Stimulated activated CD8-positive, alpha-beta memory T cell treated with anti-CD3 and anti-CD28 coated beads, Interleukin-12 subunit alpha, Interleukin-12 subunit beta, amount 100 ng/mL, for 24 hours (primary cell): Measurements from ENCODE around the gene NT5C.
"Not testable (repeated sequence)": the region's sequence is repeated elsewhere in the genome, so short reads cannot be mapped to it uniquely, and the experiment has no call there.

Experiments
- DNase-seq: peaks from one replicate; pipeline ENCODE4 v3.0.0-alpha.2; 2020; ENCODE audit errors: extremely low read depth

The NT5C gene

DNA sequence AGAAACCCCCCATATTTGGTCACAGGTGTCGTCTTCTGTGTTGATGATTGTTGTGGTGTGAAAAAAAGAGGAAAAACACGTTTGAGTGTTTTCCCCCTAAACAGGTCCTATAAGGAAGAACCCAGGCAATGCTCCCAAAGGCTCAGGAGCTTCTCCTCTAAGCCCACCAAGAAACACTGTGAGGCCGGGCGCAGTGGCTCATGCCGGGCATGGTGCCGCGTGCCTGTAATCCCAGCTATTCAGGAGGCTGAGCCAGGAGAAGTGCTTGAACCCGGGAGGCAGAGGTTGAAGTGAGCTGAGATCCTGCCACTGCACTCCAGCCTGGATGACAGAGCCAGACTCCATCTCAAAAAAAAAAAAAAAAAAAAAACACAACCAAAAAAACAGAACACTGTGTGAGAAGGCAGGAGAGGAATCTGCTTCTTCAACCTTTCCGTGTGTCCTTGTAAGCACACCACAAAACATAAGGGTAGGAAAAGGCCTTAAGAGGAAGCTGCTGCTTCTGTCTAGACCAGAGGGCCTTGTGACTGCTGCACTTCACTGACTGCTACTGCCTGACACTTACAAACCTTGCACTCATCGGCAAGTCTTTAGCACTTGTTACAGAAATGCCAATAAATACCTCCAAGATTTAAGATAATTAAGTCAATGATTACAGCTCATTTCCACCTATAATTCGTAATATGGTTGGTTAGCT lies 13.4 kb upstream of the NT5C start:
- no peak for DNase-seq

DNA sequence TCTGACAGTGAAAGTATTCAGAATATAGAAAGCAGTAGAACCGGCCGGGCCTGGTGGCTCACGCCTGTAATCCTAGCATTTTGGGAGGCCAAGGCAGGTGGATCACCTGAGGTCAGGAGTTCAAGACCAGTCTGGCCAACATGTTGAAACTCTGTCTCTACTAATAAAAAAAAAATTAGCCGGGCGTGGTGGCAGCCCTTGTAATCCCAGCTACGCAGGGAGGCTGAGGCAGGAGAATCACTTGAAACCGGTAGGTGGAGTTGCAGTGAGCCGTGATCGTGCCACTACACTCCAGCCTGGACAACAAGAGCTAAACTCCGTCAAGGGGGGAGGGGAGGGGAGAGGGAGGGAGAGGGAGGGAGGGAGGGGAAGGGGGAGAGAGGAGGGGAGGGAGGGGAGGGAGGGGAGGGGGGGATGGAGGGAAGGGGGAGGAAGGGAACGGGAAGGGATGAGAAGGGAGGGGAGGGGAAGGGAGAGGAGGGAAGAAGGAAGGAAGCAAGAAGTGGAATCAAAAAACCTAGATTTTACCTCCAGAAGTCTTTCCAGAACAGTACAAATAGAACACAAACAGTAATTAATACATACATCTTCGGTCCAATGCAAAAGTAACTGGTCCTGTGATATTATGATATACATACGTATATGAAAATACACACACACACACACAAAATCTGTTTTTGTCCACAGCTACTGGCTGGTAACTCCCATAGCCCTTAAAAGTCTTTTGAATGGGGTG lies 10.9 kb upstream of the NT5C start:
- no peak for DNase-seq

DNA sequence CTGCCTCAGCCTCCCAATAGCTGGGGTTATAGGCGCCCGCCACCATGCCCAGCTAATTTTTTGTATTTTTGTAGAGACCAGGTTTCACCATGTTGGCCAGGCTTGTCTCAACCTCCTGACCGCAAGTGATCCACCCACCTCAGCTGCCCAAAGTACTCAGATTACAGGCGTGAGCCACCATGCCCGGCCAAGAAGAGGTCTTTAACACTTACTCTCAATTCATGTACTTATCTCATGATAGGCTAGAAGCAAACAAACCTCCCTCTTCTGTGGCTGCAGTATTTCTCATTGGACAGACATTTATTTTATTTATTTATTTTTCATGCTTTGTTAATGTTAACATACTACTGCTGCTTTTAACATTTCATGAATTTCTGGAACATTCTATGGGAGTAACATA lies 7.0 kb upstream of the NT5C start:
- no peak for DNase-seq

DNA sequence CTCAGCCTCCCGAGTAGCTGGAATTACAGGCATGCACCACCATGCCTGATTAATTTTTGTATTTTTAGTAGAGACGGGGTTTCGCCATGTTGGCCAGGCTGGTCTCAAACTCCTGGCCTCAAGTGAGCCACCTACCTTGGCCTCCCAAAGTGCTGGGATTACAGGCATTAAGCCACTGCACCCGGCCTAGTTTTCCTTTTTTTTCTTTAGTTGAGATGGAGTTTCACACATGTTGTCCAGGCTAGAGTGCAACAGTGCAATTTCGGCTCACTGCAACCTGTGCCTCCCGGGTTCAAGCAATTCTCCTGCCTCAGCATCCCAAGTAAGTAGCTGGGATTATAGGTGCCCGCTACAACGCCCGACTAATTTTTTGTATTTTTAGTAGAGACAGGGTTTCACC lies 6.2 kb upstream of the NT5C start:
- not testable (repeated sequence) for DNase-seq

DNA sequence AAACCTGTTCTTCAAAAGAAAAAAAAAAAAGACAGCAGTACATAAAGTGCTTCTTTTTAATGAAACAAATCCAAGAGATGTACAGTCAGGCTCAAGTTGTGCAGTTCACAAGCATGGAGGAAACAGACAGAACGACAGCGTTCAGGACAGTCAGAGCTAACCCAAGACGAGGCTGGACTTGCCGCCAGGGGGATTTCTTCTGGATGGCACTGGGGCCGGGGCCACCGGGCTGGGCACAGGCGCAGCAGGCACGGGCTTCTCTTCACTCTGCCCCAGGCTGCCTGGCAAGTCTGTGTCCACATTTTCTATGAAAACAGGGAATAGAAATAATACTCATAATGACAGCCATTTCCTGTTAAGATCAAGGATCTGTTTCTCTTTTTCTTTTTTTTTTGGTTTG lies 4.4 kb upstream of the NT5C start:
- no peak for DNase-seq

DNA sequence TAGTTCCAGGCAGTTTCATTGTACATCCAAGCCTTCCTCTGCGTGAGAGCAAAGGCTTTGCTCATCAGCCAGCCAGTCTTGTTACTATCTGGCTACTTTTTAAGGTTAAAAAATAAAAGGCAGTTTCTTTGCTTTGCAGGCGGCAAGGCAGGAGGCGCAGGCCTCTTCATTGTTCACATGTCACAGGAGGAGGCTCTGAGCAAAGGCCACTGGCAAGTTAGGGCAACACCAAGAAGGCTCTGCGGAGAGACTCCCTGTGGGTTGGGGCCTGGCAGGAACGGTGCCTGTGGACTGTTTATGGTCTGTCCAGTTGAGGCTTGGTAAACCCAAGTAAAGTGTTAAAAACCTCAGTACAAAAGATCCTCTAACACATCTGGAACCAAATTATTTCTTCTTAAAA lies 3.9 kb upstream of the NT5C start:
- no peak for DNase-seq

DNA sequence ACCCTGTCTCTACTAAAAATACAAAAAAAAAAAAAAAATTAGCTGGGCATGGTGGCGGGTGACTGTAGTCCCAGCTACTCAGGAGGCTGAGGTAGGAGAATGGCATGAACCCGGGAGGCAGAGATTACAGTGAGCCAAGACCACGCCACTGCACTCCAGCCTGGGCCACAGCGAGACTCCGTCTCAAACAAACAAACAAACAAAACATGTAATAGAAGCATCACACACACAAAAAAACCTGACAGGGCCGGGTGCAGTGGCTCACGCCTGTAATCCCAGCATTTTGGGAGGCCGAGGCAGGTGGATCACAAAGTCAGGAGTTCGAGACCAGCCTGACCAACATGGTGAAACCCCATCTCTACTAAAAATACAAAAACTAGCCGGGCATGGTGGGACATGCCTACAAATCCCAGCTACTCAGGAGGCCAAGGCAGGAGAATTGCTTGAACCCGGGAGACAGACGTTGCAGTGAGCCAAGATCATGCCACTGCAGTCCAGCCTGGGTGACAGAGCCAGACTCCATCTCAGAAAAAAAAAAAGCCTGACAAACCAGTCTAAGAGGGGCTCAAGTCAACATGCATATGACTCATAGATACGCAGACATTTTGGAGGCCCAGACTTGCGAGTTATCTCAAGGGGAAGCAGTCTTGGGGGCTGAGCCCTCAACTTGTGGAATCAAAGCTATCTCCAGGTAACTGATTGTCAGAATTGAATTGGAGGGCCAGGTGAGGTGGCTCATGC lies 2.2 kb upstream of the NT5C start:
- DNase-seq, result not testable (repeated sequence)

DNA sequence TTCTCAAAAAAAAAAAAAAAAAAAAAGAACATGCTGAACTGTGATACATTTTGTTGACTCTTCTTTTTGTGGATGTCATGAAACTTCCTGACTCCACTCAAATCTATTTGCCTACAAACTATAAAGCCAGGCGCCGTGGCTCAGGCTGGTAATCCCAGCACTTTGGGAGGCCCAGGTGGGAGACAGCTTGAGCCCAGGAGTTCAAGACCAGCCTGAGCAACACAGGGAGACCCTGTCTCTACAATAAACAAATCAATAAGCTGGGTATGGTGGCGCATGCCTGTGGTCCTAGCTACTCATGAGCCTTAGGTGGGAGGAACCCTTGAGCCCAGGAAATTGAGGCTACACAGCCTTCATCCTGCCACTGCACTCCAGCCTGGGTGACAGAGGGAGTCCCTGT lies 1.5 kb upstream of the NT5C start:
- no peak for DNase-seq

DNA sequence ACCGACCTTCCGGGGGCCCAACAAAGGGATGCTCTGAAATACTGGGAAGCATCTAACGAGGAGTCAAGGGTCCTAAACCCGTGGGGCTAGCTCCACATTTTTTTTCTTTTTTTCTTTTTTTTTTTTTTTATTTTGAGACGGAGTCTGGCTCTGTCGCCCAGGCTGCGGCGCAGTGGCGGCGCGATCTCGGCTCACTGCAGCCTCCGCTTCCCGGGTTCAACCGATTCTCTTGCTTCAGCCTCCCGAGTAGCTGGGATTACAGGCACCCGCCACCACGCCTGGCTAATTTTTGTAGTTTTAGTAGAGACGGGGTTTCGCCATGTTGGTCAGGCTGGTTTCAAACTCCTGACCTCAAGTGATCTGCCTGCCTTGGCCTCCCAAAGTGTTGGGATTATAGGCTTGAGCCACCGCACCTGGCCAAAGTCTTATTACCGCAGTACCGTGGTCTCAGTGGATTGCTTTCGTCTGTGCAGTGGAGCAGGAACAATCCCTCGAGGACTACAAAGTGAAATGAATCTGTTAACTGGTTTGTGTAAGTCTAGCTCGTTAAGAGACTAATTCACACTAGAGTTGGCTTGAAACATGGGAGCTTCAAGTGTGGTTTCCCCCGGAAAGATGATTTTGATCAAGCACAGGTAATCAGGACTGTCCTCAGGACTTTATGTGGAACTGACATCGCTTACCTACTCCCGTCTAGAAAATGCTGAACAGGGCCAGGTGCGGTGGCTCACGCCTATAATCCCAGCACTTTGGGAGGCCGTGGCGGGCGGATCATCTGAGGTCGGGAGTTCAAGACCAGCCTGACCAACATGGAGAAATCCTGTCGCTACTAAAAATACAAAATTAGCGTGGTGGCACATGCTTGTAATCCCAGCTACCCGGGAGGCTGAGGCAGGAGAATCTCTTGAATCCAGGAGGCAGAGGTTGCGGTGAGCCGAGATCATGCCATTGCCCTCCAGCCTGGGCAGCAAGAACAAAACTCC lies 767 bp upstream of the NT5C start:
- DNase-seq, result not testable (repeated sequence)

DNA sequence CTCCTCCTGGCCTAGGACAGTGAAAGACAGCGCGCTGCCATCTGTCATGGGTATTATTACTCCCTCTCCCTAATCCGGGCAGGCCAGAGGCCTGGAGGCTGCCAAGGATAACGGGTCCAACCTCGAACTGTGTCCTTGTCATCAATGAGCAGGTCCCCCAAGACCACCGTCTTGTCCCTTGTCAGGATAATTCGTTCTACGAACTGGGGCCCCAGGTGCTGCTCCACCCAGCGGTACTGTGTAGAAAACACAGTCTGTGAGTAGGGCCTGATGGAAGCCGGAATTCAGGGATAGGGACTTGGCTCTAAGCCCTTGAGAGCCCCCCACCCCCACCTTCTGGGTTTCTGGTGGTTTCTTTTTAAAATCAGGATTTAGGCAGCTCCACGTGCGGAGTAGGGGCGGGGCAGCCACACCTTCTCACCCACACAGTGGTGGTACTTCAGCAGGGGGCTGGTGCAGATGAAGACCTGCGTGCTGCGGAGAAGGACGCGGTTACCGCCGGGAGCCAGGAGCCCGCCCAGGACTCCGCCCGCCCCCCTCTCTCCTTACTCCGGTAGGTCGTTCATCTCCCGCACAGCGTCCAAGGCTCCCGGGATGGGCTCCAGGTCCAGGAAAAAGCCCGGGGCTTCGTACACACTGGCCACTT lies 787 bp downstream of the NT5C start:
- no peak for DNase-seq

DNA sequence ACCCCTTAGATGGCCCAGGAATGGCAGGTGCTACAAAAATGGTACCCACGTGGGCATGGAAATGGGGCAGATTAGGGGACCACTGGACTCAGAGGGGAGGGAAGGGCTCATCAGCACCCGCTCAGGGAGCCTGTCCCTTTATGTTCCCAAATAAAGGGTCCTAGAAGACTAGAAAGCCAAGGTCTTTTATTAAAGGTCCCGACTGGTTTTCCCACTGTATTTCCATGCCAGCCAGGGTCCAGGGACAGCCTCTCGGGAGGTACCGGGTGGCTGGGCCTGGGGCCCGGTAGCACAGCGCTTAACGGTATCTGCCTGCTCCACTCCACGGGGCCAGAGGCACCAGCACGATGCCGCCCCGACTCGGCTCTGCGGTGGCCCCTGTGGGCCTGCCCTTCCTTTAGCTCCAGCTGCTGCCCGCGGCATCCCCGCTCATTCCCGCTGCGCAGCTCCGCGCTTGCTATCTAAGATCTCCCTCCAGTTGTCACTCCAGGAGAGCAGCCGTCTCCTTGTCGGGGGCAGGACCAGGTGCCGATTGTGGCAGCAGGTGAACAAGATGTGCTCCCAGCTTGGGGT lies 1.4 kb downstream of the NT5C start:
- DNase-seq, result no peak

DNA sequence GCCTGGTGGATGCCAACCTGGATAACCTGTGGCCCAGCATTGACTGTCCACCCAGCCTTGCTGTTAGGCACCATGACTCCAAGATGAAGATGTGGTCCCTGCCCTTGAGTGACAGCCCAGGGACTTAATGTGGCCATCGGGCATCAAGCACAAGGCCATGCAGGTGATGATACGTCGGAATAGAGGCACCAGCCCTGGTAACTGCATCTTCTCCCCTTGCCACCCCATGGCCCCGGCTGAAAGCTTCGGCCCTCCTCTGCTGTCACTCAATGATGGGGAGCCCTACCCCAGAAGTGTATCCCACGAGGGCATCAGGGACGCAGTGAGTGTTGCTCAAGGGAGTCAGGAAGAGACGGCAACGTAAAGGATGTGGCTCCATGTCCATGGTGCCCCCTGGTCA lies 2.0 kb downstream of the NT5C start:
- no peak for DNase-seq

DNA sequence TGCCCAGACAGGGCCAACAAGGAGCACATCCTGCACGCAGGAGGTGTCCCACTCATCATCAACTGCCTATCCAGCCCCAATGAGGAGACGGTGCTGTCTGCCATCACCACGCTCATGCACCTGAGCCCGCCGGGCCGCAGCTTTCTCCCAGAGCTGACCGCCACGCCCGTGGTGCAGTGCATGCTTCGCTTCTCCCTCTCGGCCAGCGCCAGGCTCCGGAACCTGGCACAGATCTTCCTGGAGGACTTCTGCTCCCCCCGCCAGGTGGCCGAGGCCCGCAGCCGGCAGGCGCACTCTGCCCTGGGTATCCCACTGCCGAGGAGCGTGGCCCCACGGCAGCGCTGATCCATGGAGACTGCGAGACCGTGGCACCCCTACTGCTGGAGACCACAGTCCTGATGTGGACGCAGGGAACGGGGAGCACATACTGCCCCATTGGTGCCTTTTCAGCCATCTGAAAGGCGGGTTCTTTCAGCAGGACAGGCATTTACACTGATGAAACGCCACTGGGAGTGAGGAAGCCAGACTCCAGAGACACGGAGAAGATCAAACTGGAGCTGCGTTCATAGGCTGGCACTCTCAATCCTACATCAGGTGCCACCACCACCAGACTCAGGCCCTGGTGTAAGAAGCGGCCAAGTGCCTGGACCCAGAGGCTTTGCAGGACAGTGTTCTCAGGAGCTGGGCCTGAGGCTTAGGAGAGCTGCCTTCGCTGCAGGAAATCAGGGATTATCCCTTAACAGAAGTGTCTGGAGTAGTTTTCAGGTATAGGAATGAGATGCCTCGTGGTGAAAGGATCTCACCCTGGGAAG lies 2.6 kb downstream of the NT5C start:
- no peak for DNase-seq

DNA sequence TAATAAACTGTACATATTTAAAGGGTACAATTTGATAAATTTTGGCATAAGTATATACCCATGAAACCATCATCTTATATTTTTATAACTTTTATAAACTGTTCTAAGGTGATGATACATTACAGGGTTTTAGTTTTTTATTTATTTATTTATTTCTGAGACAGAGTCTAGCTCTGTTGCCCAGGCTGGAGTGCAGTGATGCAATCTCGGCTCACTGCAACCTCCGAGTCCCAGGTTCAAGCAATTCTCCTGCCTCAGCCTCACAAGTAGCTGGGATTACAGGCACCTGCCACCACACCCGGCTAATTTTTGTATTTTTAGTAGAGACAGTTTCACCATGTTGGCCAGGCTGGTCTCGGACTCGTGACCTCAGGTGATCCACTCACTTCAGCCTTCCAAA lies 3.6 kb downstream of the NT5C start:
- not testable (repeated sequence) for DNase-seq

DNA sequence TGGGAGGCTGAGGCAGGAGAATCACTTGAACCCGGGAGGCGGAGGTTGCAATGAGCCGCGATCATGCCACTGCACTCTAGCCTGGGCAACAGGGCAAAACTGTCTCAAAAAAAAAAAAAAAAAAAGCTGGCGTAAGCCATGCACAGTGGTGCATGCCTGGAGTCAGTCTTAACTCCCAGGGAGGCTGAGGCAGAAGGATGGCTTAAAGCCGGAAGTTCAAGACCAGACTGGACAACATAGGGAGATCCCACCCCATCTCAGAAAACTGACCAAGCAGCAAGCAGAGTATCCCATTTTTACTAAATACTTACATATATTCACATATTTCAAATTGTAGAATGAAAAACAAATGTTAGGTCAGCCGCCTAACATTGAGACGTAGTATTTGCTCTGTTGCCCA lies 4.6 kb downstream of the NT5C start:
- no peak for DNase-seq

DNA sequence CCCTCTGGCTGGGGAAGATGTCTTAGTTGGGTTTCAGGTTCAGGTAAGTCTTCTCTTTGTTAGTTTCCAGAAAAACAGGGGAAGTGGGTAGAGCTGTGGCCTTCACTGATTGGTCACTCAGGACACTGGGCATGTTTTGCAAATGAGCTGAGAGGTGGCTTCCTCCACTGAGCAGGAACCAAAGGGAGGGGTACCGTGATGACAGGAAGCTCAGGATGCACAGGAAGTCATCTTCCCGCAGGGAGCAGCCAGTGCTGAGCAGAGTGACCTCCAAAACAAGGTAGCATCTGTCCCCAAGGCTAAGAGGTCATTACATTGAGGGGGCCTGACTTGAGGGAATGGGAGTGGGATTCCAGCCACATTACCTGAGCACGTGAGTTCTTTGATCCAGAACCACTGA lies 5.6 kb downstream of the NT5C start:
- DNase-seq, result no peak

DNA sequence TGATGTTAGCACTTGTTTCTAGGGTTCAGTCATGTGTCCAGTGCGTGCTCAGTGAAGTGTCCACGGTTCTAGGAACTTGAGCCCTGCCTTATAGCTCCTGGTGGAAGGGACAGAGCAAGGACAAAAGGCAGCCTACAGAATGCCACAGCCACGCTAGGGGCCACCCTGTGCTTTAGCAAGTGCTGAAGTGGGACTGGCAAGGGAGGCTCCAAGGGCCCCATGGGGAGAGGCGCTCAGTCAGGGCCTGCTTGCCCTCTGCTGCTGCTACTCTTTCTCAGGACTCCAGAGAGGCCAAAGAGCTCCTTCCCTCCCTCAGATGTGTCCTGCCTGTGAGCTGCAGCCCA lies 6.8 kb downstream of the NT5C start:
- DNase-seq, result no peak

DNA sequence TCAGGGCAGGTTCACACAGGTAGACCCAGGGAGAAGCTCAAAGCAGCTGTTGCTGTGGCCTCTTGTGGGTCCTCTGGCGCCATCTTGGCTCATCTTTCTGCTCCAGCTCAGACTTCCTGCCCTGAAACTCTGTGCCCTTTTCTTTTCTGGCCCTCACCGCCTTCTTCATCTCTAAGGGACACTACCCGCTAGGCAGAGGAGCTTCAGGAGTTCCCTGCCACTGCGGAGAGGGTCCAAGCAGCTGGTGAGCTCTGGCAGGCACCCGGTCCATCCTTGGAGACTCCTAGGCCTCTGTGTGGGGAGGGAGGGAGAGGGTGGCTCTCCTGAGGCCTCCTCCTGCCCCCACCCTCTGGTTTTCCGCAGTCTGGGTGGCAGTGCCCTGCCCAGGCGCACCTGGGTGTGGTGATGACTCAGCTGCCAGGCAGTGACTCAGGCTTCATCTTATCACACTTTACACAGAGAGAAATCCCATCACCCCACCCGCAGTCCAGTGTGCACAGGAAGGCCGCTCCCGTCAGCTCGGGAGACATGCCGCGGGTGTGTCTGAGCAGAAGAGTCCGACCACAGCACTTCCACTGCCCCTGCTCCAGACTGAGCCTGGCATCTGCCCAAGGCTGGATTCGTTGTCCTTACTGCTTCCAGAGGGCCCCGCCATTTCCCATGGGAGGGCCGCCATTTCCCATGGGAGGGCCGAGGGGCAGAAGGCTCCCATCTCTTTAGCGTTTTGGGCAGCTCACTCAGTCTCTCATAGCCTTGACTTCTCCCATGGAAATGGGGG lies 7.3 kb downstream of the NT5C start:
- no peak for DNase-seq

DNA sequence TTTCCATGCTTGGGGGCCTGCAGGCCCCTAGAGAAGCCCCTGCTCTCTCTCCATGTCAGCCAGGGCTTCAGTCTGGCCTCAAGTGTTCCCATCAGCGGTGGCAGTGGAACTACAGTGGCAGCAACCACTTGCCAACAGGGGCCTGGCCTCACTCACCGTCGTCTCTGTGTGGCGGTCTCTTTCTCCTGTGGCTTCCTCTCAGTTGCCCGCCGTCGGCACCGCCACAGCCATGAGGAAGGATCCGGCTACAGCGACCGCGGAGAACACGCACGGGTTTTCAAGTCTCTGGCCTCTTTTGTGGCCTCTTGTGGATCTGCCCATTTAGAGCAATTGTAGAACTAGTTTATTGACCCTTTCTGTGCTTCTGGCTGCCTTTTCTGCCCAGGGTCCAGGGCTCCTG lies 13.2 kb downstream of the NT5C start:
- no peak for DNase-seq
